ENCODE results near the gene TSEN2. TPM values are rescaled to one million over a fixed set of nuclear protein-coding genes. Genes with fewer than 3 reads are reported as not detected.
A peak's percentile ranks its signal among the peaks of the same experiment; 100 is the strongest.

The TSEN2 gene
- total and polyA plus RNA-seq, 2 of the 4 experiments (the other 2 are of a cell fraction), result 9.5 to 14.2 TPM

GRCh38 chr3:12449889-12450682, 34.2 kb upstream of the TSEN2 start:
- dilution Hi-C loops (cut with HindIII; ENCODE audit: low sequenced_read_pairs, unreplicated experiment) (no loop called here), intact Hi-C loops (cut with micrococcal nuclease) (no loop called here), in situ Hi-C loops (cut with MboI; ENCODE audit: low sequenced_read_pairs) (no loop called here)
- DNase-seq, result no peak
- no peak overlapping the region for H3K9ac ChIP-seq (ENCODE audit: low read depth, low read length)
- no peak overlapping the region for H4K8ac ChIP-seq (ENCODE audit: low read depth in 2 of 2, low read length in 2 of 2)
- no peak overlapping the region for H2BK120ac ChIP-seq (ENCODE audit: low read depth, low read length)
- no peaks in the 10 kb centered on the region for H3K79me1 ChIP-seq (ENCODE audit: low read depth in 1 of 2, low read length in 2 of 2)
- H4K5ac ChIP-seq (ENCODE audit: low read depth, low read length), result no peak overlapping the region
- H2AK9ac ChIP-seq (replicated peaks; ENCODE audit: low read depth, low read length, poor library complexity), result peak overlapping the region; percentile 29
- H2AFZ ChIP-seq (replicated peaks; ENCODE audit: low read length, poor library complexity), result no peak overlapping the region
- peaks cover 5% of the 10 kb centered on the region; the same call in 1 of the 2 replicates for H3K9me3 ChIP-seq (ENCODE audit: control insufficient read depth, insufficient read depth, low read length)
- no TSS peak for BruUV-seq (replicated peaks)
- 95% methylated on average over 2 of the region's 8 CpGs; no CpG with 5 or more reads in 1 of the 2 experiments for whole genome bisulfite sequencing, 2 experiments (ENCODE audit: extremely low coverage in 2 of 2, insufficient read length in 1 of 2)
- H2BK5ac ChIP-seq (ENCODE audit: low read depth, low read length, poor library complexity, severe bottlenecking), result no peak overlapping the region
- no peak overlapping the region for H2BK20ac ChIP-seq (ENCODE audit: low read depth, low read length)
- ATAC-seq (ENCODE audit: low read depth), result no peak
- H4K91ac ChIP-seq (ENCODE audit: insufficient read depth, low read depth, low read length), result no peak overlapping the region
- H3K4ac ChIP-seq (ENCODE audit: low read depth, low read length), result no peak overlapping the region
- no peak overlapping the region for H3K14ac ChIP-seq (replicated peaks; ENCODE audit: low read depth, low read length)
- H3K56ac ChIP-seq (ENCODE audit: extremely low read depth, insufficient read depth, low read length), result no peak overlapping the region
- CTCF ChIA-PET, result no interaction called here
- H4K20me1 ChIP-seq (ENCODE audit: insufficient read depth, low read length), result no peaks in the 10 kb centered on the region
- H3K27me3 ChIP-seq (ENCODE audit: control insufficient read depth, insufficient read depth, low read length), result peaks cover 5% of the 10 kb centered on the region; the same call in 1 of the 2 replicates
- peaks cover 4% of the 10 kb centered on the region; the same call in 1 of the 2 replicates for H3K4me1 ChIP-seq (ENCODE audit: control insufficient read depth, insufficient read depth, low read length)
- H3K23ac ChIP-seq (ENCODE audit: low read depth, low read length), result no peak overlapping the region
- TF ChIP-seq USF2 (IDR thresholded peaks at IDR 0.05; ENCODE audit: low read depth, low read length) (peak; percentile 36; the same call in 1 of the 2 replicates), BHLHE40 (IDR thresholded peaks at IDR 0.05; ENCODE audit: low read depth, low read length) (no peak), CEBPB (IDR thresholded peaks at IDR 0.05; ENCODE audit: low read depth, low read length) (no peak), MXI1 (IDR thresholded peaks at IDR 0.05; ENCODE audit: borderline replicate concordance, low read depth, low read length) (no peak)
- H3K4me2 ChIP-seq (ENCODE audit: low read depth, low read length), result no peak overlapping the region
- H3K27ac ChIP-seq (ENCODE audit: insufficient read depth, low read length), result no peak overlapping the region
- H2AK5ac ChIP-seq (ENCODE audit: low read depth, low read length), result no peak overlapping the region
- H3K9me1 ChIP-seq (ENCODE audit: insufficient read depth, low read length), result peaks cover 3% of the 10 kb centered on the region; the same call in 1 of the 2 replicates
- POLR2A ChIA-PET (ENCODE audit: unreplicated experiment), result no interaction called here
- H3K4me3 ChIP-seq (ENCODE audit: insufficient read depth, low read depth, low read length), result no peak overlapping the region
- H2BK15ac ChIP-seq (ENCODE audit: low read depth, low read length), result no peak overlapping the region
- H3K36me3 ChIP-seq (ENCODE audit: control insufficient read depth, insufficient read depth, low read length), result no peaks in the 10 kb centered on the region
- H3K18ac ChIP-seq (ENCODE audit: low read depth, low read length), result no peak overlapping the region

Measured in IMR-90 (cell line).